KBM-7 (cell line): ENCODE data around the gene GRIK3.

Source experiments
- DNase-seq: peaks from one replicate; pipeline ENCODE4 v3.0.0-alpha.2; 2015
- in situ Hi-C: fragments of 300-500 bp; cut with MboI; formaldehyde crosslinking; loops from 2 replicates; pipeline ENCODE4 v1.14.3; 2020; ENCODE audit warnings: low sequenced_read_pairs, low pct_unique_long_range_greater_than_20kb, mixed read lengths

GRIK3 gene

GRCh38 chr1:36871146-36871971, 163.0 kb downstream of the GRIK3 start:
- in situ Hi-C loops: no loop called here
- DNase-seq: no peak

GRCh38 chr1:36869826-36870225, 164.5 kb downstream of the GRIK3 start:
- DNase-seq: no peak
- in situ Hi-C loops: no loop called here

- in situ Hi-C loops: no loop called here
- DNase-seq: no peak
Observed at GRCh38 chr1:36869054-36869453, 165.3 kb downstream of the GRIK3 start.

GRCh38 chr1:36867575-36867974, 166.7 kb downstream of the GRIK3 start:
- in situ Hi-C loops: no loop called here
- no peak for DNase-seq

- DNase-seq: no peak
- in situ Hi-C loops: no loop called here
Observed at GRCh38 chr1:36866169-36866814, 168.0 kb downstream of the GRIK3 start.

- no peak for DNase-seq
- in situ Hi-C loops: no loop called here
Observed at GRCh38 chr1:36865602-36865900, 168.8 kb downstream of the GRIK3 start.

- in situ Hi-C loops: no loop called here
- no peak for DNase-seq
Observed at GRCh38 chr1:36864823-36865601, 169.3 kb downstream of the GRIK3 start.

GRCh38 chr1:36864182-36864822, 170.0 kb downstream of the GRIK3 start:
- peak; percentile 21 for DNase-seq
- in situ Hi-C loops: no loop called here

- DNase-seq: no peak
- in situ Hi-C loops: no loop called here
Observed at GRCh38 chr1:36863500-36863899, 170.8 kb downstream of the GRIK3 start.

- in situ Hi-C loops: no loop called here
- DNase-seq: no peak
Observed at GRCh38 chr1:36863061-36863460, 171.3 kb downstream of the GRIK3 start.

GRCh38 chr1:36861375-36861774, 172.9 kb downstream of the GRIK3 start:
- in situ Hi-C loops: no loop called here
- DNase-seq: no peak

GRCh38 chr1:36859926-36860325, 174.4 kb downstream of the GRIK3 start:
- no peak for DNase-seq
- in situ Hi-C loops: no loop called here

GRCh38 chr1:36858981-36859380, 175.3 kb downstream of the GRIK3 start:
- in situ Hi-C loops: no loop called here

GRCh38 chr1:36858553-36858952, 175.8 kb downstream of the GRIK3 start:
- no peak for DNase-seq
- in situ Hi-C loops: no loop called here

More at GRCh38 chr1:36858981-36859380, 175.3 kb downstream of the GRIK3 start:
- no peak for DNase-seq

GRCh38 chr1:36857754-36858153, 176.6 kb downstream of the GRIK3 start:
- in situ Hi-C loops: no loop called here
- DNase-seq: no peak

- in situ Hi-C loops: no loop called here
- DNase-seq: no peak
Observed at GRCh38 chr1:36855699-36856494, 178.4 kb downstream of the GRIK3 start.

GRCh38 chr1:36853638-36854037, 180.7 kb downstream of the GRIK3 start:
- no peak for DNase-seq

GRCh38 chr1:36852586-36852985, 181.7 kb downstream of the GRIK3 start:
- DNase-seq: no peak
- in situ Hi-C loops: no loop called here

More at GRCh38 chr1:36853638-36854037, 180.7 kb downstream of the GRIK3 start:
- in situ Hi-C loops: no loop called here

- in situ Hi-C loops: no loop called here
- DNase-seq: no peak
Observed at GRCh38 chr1:36851595-36851994, 182.7 kb downstream of the GRIK3 start.
